H54 (cell line): ENCODE data around the gene CKMT2.
A peak's percentile ranks its signal among the peaks of the same experiment; 100 is the strongest.
"Not testable (repeated sequence)": the region's sequence is repeated elsewhere in the genome, so short reads cannot be mapped to it uniquely, and the experiment has no call there.

Experiments used
- DNase-seq: peaks from one replicate; pipeline ENCODE4 v3.0.0; 2011; ENCODE audit warnings: low spot score, mixed read lengths; ENCODE audit not compliant: insufficient read length
- FAIRE-seq: peaks from 3 replicates; lab custom pipeline; 2011; peaks lifted over from hg19 to GRCh38; lab: Jason Lieb, UNC
- POLR2A ChIP-seq: IDR thresholded peaks from 2 replicates; pipeline ENCODE4 v1.6.1; 2011; ENCODE audit warnings: low read depth, mild to moderate bottlenecking, low read length

Gene CKMT2

GRCh38 chr5:81292130-81292529 is 59.0 kb downstream of the CKMT2 start:
- no peak for TF ChIP-seq POLR2A
- FAIRE-seq: no peak
- no peak for DNase-seq

DNA sequence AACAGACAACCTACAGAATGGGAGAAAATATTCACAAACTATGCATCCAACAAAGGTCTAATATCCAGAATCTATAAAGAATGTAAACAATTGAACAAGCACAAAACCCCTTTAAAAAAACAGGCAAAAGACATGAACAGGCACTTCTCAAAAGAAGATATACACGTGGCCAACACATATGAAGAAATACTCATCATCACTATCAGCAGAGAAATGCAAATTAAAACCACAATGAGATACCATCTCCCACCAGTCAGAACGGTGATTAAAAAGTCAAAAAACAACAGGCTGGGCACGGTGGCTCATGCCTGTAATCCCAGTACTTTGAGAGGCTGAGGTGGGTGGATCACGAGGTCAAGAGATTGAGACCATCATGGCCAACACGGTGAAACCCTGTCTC is 60.9 kb downstream of the CKMT2 start:
- FAIRE-seq: not testable (repeated sequence)

DNA sequence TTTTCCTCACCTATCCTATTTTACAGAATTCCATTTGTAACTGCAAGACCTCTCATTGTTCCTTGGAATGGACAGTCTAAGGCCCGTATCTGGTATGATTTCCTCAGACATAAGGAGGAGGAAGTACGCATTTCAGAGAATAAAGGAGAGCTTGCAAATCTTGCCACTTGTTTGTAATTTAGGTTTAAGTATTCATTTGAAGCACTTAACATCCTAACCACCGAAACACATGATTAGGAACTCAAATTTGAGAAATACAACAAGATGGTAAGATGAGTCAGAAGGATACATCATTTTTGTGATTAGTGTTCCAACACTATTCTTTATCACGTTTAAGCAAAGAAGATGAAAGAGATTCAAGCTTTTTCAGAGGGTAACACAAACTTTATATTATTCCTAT is 64.4 kb downstream of the CKMT2 start:
- DNase-seq (no peak), FAIRE-seq (no peak)
- no peak for TF ChIP-seq POLR2A

More for the DNA sequence above, 60.9 kb downstream of the CKMT2 start:
- not testable (repeated sequence) for DNase-seq

GRCh38 chr5:81300921-81301270 is 67.8 kb downstream of the CKMT2 start:
- DNase-seq: no peak
- no peak for TF ChIP-seq POLR2A
- no peak for FAIRE-seq

GRCh38 chr5:81301271-81302015 is 68.3 kb downstream of the CKMT2 start, which contains the start of gene ZCCHC9:
Gene ZCCHC9 (plus strand): TSS chr5:81301587. CDS start chr5:81304758, 3,171 bp downstream.
- DNase-seq: peak; percentile 71
- peak; percentile 89 for TF ChIP-seq POLR2A
- FAIRE-seq: peak; percentile 89

DNA sequence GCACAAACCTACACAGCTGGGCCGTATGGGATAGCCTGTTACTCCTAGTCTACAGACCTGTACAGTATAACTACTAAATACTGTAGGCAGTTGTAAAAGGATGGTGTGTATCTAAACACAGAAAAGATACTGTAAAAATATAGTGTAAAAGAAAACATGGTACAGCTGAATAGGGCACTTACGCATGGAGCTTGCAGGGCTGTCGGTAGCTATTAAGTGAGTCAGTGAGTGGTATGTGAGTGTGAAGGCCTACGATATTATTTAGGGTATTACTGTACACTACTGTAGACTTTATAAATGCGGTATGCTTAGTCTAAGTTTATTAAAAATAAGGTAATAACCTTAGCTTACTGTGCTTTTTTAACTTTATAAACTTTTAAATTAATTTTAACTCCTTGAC is 69.5 kb downstream of the CKMT2 start:
- DNase-seq (no peak), FAIRE-seq (no peak)

DNA sequence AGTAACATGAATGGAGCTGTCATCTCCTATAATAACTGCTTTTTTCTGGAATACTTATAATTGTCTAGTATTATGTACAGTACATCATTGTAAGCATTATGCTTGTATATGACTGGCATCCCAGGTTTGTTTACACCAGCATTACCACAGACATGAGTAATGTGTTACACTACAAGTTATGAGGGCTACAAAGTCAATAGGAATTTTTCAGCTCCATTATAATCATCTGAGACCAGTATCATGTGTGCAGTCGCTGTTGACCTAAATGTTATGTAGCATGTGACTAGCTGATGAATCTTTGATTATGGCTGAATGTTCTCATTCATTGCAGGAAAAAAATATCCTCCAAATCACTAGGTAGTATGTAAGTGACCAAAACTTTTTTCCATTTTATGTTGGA is 70.4 kb downstream of the CKMT2 start:
- no peak for TF ChIP-seq POLR2A
- FAIRE-seq (peak; percentile 69), DNase-seq (peak; percentile 12)

More for the DNA sequence above, 69.5 kb downstream of the CKMT2 start:
- TF ChIP-seq POLR2A: no peak

DNA sequence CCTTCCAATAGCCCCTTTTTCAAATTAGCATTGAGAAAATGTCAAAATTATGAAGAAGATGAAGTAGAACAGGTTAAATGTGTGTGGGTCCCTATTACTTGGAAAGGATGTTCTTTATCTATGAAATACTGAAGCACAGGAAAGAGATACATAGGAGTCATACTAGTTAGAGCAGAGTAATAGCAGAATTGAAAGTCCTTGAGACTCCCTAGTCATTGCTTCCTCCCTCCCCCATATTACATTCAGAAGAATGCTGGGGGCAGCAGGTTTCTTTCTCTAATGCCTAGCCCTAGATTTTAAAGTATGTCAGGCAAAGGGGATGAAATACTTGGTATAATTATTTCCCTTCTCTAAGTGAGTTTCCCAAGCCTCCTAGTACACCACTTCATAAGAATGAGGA is 72.7 kb downstream of the CKMT2 start:
- no peak for TF ChIP-seq POLR2A
- FAIRE-seq: no peak

DNA sequence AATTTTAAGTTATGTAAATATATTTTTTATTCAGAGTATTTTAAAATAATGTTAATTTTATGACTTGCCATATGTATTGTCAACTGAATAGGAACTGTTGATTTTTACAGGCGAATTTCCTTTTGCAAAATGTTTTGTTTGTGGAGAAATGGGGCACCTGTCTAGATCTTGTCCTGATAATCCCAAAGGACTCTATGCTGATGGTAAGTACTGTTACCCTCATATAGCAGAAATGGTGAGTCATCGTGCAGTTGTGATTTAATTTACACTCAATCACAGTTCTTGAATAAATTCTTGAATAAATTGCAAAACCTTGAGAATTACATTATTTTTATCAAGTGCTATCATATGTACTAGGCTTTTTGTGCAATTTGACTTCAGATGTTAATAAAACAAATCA is 75.7 kb downstream of the CKMT2 start:
- no peak for TF ChIP-seq POLR2A
- DNase-seq: no peak
- FAIRE-seq: no peak

More for the DNA sequence above, 72.7 kb downstream of the CKMT2 start:
- DNase-seq: no peak

- DNase-seq (no peak), FAIRE-seq (no peak)
These were observed 77.4 kb downstream of the CKMT2 start for GRCh38 chr5:81310402-81311063.

GRCh38 chr5:81313278-81313677 is 80.2 kb downstream of the CKMT2 start:
- FAIRE-seq (no peak), DNase-seq (no peak)
- no peak for TF ChIP-seq POLR2A

More at GRCh38 chr5:81310402-81311063, 77.4 kb downstream of the CKMT2 start:
- no peak for TF ChIP-seq POLR2A

- DNase-seq: no peak
- TF ChIP-seq POLR2A: no peak
- FAIRE-seq: no peak
These were observed 80.6 kb downstream of the CKMT2 start for GRCh38 chr5:81313686-81314085.

GRCh38 chr5:81314581-81314980 is 81.5 kb downstream of the CKMT2 start:
- DNase-seq (no peak), FAIRE-seq (no peak)
- no peak for TF ChIP-seq POLR2A

GRCh38 chr5:81315336-81315735 is 82.2 kb downstream of the CKMT2 start:
- DNase-seq (no peak), FAIRE-seq (peak; percentile 41)
- TF ChIP-seq POLR2A: no peak

- no peak for TF ChIP-seq POLR2A
- DNase-seq: no peak
- no peak for FAIRE-seq
These were observed 82.7 kb downstream of the CKMT2 start for GRCh38 chr5:81315830-81316229.
